ENCODE data around the gene CARNS1. TPM values are rescaled to one million over a fixed set of nuclear protein-coding genes. Genes with fewer than 3 reads are reported as not detected.

CARNS1 gene
- total RNA-seq, 1 donor from 2014 or later: 1.3 TPM

DNA sequence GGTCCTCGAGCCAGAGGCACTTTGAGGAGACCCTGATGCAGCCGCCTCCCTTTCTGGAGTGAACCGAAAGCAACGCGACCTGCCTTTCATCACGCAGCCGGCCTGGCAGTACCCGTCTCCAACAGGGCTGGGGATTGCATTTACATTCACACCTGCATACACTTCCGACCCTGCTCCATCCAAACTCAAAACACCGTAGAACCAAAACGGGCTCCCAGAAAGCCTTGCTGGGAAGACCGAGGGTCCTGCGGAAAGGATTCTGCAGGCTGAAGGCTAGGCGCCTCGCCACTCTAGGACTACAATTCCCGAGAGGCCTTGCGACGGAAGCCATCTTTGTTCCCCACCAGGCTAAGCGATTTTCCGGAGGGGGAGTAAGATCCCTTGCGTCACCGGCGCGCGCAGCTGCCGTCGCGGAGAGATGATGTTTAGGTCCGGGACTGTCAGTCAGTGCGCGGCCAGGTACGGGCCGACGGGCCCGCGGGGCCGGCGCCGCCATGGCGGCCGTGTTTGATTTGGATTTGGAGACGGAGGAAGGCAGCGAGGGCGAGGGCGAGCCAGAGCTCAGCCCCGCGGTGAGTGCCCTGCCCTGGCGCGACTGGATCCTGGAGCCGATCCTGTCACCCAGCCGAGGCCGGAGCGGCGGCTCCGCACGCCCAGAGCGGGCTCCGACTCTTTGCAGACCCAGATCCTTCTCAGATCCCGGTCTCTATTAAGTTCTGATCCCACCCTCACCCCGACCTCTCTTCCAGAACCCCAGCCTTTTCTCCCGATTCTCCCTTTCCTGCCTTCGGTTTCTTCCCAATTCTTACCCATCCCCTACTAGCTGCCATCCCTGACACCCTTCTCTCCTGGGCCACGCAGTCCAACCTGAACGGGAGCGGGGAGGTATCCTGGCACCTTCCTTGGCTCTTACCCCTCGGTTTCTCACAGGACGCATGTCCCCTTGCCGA, 12.8 kb downstream of the CARNS1 start, which contains the start of gene RPS6KB2:
Gene RPS6KB2, plus strand, starts transcription at position 443 of the 950 bp plus-strand sequence. Its CDS starts 52 bp downstream, at position 495.
- peak; percentile 99 for DNase-seq (ENCODE audit: low spot score)

DNA sequence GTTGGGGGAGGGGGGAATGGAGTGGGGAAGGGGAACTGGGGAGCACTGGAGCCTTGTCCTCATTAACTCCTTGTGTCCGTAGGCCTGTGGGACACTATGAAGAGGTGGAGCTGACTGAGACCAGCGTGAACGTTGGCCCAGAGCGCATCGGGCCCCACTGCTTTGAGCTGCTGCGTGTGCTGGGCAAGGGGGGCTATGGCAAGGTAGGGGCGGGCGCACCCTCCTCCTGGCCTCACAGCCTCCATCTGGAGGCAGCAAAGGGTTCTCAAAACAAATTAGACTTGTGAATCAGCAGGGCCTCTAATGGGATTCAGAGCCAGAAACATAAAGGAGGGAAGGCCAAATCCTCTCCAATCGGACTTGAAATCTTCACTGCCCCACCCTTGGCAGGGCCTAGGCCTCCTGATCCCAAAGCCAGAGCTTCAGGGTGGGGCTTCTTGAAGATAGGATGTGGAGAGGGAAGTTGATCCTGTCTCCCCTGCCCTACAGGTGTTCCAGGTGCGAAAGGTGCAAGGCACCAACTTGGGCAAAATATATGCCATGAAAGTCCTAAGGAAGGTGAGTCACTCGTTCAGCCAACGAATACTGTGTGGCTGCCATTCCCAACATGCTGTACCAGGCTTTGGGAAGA, 13.7 kb downstream of the CARNS1 start:
- DNase-seq (ENCODE audit: low spot score): no peak

DNA sequence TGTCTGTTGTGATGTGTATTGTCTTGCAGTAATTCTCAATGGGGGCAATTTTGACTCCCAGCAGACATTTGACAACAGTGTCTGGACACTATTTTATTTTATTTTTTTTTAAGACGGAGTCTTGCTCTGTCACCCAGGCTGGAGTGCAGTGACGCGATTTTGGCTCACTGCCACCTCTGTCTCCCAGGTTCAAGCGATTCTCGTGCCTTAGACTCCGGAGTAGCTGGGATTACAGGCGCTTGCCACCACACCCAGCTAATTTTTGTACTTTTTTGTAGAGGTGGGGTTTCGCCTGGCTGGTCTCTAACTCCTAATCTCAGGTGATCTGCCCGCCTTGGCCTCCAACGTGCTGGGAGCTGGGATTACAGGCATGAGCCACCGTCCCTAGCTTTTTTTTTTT, 14.2 kb downstream of the CARNS1 start:
- DNase-seq (ENCODE audit: low spot score): no peak

DNA sequence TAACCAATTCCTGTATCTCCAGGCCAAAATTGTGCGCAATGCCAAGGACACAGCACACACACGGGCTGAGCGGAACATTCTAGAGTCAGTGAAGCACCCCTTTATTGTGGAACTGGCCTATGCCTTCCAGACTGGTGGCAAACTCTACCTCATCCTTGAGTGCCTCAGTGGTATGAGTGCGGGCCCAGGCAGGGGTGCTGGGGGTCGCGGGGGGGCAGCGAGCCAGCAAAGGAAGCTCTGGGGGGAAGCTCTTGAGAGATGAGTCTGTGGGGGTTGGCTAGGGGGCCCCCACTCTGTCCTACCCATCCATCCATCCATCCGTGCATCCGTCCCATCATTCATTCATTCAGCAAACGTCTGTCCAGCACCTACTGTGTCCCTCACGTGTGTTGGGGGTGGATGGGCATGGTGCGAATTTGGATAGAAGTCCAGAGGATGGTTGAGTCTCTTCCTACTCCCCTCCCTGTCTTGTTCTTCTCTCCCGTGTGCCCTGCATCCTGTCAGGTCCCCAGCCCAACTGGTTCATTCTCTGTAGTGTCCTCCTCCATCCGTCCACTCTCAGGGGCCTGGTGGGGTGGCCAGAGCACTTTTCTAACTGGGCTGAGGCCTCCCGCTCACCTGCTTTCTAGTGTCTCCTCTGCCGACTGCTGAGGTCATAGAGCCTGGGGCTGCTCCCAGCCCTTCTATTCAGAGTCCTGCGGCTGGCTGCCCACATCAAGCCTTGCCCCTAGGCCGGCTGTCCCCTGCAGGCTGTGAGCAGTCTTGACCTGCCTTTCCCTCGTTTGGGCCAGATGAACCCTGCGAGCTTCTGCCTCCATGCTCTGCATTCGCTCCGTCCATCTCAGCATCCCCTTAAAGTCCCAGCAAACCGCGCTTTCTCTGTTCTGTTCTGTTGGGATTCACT, 16.1 kb downstream of the CARNS1 start:
- DNase-seq (ENCODE audit: low spot score): no peak

DNA sequence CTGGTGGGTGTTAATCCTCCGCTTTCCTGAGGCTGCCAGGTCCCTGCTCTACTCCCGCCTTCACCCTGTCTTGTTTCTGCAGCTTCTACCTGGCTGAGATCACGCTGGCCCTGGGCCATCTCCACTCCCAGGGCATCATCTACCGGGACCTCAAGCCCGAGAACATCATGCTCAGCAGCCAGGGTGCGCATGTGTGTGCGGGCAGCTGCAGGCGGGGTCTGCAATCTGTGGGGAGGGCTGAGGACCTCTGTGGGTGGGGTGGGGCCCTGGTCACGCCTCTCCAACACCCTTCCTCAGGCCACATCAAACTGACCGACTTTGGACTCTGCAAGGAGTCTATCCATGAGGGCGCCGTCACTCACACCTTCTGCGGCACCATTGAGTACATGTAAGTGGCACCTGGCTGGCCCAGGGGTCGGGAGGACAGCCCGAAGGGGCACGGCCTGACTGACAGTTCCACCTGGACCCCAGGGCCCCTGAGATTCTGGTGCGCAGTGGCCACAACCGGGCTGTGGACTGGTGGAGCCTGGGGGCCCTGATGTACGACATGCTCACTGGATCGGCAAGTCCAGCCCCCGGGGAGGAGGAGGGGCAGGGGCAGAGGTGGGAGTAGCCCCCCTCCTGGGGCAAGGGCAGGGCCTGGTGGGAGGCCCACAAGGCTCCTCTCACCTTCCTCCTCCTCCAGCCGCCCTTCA, 17.3 kb downstream of the CARNS1 start:
- no peak for DNase-seq (ENCODE audit: low spot score)

DNA sequence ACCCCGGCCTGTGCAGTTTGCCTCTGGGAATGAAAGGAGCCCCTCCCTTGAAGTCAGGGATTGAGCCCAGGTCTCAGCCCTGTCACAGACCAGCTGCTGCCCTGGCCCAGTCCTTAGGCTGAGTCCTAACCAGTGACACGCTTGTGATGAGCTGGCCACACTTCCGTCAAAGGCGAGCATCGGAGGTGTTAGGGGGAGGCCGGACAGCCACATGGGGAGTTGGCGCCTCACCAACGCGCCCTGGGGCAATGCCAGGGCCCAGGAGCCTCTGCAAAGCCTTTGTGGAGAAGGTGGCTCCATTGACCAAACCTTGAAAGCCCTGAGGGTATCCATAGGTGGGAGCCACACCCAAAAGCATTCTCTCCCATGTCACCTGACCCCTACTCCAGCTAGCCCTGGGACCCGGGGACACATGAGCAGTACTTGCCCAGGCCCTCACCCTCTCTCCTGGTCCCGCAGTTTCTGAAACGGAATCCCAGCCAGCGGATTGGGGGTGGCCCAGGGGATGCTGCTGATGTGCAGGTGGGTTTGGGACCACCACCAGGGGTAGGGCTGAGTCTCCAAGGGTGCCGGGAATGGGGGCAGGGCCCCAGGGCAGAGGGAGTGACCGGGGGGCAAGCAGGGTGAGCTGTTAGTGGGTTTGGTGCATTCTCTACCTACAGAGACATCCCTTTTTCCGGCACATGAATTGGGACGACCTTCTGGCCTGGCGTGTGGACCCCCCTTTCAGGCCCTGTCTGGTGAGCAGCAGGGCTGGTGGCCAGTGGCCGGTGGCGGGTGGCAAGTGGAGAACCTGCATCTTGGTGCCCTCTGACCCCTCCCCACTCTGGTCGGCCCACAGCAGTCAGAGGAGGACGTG, 18.3 kb downstream of the CARNS1 start:
- DNase-seq (ENCODE audit: low spot score): no peak

DNA sequence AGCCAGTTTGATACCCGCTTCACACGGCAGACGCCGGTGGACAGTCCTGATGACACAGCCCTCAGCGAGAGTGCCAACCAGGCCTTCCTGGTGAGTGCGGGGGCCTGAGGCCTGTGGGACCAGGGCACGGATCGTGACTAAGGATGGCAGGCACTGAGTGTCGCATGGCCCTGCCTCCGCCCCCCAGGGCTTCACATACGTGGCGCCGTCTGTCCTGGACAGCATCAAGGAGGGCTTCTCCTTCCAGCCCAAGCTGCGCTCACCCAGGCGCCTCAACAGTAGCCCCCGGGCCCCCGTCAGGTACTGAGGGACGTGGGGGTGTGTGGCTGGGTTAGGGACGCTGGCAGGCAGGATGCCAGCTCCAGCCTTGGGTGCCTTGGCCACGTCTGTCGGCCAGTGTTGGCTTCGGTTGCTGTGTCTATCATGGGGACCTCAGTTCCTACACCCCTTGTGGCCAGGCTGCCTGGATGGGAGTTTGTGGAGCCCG, 19.0 kb downstream of the CARNS1 start:
- DNase-seq (ENCODE audit: low spot score): no peak

DNA sequence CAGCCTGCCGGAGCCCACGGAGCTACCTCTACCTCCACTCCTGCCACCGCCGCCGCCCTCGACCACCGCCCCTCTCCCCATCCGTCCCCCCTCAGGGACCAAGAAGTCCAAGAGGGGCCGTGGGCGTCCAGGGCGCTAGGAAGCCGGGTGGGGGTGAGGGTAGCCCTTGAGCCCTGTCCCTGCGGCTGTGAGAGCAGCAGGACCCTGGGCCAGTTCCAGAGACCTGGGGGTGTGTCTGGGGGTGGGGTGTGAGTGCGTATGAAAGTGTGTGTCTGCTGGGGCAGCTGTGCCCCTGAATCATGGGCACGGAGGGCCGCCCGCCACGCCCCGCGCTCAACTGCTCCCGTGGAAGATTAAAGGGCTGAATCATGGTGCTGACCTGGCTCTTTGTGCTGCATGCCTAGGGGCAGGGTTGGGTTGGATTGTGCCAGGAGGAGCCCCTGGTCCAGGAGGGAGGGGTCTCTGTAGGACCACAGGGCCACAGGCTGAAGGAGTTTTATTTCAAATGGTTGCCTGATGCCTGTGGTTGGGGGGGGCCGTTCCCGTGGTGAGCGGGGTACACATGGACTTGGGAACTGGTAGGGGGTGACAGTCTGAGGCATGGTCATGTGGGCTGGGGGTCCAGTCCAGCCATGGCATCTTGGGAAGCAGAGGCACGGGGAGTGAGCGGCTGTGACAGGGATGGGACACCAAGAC, 19.7 kb downstream of the CARNS1 start:
- no peak for DNase-seq (ENCODE audit: low spot score)

DNA sequence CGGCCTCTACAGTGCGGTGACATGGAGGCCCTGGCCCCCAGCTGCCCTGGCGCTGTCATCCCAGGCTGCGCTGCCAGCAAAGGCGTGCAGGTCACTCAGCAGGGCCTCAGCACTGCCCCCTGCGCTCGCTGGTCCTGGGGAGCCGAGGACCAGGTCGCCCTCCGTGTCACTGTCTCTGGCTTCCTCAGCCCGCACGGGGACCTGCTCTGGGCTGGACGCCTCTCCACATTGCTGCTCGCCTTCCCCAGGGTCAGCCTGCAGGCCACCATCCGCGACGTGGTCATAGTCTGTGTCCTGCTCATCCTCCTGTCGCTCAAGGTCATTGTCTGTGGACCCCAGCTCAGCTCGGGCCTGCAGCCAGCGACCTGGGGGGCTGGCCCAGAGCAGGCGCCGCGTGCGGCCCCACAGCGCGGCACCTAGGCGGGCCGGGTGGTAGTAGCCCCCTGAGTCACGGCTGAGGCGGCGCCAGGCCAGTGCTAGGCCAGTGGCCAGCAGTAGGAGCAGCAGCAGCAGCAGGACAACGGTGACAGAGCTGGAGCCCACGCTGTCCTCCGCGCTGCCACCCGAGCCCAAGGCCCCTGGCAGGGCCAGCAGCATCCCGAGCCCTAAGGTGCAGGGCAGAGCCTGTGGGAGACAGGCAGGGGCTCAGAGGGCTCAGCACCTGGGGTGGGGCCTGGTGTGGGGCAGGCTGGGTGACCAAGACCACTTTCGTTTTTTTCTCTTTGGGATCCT, 20.4 kb downstream of the CARNS1 start:
- no peak for DNase-seq (ENCODE audit: low spot score)

DNA sequence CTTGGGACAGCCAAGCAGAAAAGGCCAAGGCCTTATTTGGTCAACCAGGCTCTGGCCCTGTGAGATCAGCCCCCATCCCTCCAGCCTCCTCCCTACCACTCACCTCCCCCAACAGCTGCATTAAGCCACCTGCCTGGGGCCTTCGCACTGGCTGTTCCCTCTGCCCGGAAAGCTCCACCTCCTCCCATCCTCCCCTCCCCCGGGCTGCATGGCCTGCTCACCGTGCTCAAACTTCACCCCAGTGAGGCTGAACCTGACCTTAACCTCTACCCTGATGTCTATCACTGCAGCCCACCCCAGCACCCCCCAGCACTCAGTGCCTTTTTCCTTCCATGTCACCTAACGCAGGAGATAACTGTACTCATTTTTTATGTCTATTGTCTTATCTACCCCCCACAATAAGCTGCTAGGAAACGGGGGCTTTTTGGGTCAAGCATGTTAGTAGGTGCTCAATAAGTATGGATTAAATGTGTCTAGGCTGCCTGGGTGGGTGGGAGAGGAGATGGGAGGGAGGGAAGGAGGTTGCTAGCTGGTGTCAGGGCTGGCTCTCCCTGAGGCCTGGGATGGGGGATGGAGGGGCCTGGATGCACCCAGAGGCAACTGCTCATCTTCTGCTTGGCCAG, 21.1 kb downstream of the CARNS1 start:
- DNase-seq (ENCODE audit: low spot score): no peak

DNA sequence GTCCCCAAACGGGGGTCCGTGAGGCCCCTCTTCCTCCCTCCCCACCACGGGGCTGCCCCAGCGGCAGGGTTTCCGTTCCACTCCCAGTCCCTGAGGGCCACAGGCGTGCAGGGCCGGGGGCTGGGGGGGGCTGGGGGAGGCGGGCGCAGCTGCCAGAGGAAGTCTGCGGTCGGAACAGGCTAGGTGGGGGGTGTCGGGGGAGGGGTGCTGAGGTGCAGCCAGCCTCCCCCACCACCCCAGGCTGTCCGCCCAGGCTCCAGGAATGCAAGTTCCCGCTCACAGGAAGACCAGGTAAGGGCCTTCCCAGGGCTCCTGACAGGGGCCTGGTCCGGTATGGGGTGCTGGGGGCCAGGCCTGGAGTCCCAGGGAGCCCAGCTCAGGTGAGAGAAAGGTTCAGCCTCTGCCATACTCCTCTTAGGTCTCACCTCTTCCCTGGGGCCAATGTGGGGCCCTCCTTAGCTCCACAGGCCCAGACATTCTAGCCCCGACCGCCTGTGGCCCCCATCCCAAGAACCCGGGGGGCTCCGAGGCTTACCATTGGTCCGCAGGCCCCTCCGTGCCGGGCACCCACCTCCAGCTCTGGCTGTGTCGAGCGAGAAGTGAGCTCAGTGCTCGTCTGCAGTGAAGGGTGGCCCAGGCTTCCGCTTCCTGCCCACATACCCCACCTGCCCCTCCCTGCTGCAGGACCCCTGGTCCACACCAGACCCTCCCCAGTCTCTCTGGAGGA, 21.8 kb downstream of the CARNS1 start, which contains the start of gene PTPRCAP:
Gene PTPRCAP, minus strand, starts transcription at position 601 of the 727 bp plus-strand sequence. Its CDS starts 63 bp downstream, at position 538.
- no peak for DNase-seq (ENCODE audit: low spot score)

DNA sequence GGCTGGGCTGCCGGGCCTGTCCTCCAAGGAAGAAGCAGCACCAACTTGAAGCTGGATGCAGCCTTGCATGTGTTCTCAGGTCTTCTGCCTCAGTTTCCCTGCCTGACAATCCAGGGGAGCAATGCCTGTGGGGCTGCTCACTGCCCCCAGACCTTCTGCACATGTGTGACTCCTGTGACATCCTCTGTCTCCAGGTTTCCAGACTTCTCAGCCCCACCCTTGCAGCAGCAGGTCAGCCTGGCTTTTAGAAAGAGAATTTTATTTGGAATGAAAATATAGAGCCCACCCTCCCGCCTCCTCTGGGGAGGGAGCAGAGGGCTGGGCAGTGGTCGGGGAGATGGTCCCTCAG, 22.3 kb downstream of the CARNS1 start:
- DNase-seq (ENCODE audit: low spot score): no peak

DNA sequence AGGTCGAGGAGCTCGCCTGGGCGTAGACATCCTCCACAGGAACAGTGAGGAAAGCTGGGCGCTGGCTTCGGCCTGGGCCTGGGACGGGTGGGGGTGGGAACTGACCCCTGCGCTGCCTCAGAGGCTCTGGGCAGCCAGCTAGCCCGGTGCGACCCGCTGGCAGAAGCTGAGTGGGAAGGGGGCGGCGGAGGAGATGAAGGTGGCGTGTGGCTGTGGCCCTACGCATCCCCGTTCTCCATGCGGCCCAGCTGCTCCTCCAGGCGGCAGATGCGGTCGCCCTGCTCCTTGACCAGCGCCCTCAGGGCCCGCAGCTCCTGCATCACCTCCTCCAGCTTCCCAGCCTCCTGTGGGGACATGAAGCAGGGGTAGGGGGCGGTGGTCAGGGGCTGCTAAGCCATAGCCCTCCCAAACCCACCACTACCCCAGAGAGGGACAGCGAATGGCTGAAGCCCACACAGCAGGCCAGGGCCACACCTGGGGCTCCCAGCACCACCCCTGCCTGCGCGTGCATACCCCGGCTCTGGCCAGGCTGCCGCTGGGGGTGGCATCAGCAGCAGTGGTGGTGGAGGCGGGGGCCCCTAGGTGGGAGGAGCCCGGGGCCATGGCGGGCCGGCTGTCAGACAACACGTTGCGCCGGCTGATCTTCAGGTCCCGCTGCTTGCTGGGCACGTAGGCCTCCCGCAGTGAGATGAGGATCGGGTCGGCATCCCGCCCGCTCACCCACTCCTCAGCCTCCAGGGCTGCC, 22.9 kb downstream of the CARNS1 start:
- no peak for DNase-seq (ENCODE audit: low spot score)

DNA sequence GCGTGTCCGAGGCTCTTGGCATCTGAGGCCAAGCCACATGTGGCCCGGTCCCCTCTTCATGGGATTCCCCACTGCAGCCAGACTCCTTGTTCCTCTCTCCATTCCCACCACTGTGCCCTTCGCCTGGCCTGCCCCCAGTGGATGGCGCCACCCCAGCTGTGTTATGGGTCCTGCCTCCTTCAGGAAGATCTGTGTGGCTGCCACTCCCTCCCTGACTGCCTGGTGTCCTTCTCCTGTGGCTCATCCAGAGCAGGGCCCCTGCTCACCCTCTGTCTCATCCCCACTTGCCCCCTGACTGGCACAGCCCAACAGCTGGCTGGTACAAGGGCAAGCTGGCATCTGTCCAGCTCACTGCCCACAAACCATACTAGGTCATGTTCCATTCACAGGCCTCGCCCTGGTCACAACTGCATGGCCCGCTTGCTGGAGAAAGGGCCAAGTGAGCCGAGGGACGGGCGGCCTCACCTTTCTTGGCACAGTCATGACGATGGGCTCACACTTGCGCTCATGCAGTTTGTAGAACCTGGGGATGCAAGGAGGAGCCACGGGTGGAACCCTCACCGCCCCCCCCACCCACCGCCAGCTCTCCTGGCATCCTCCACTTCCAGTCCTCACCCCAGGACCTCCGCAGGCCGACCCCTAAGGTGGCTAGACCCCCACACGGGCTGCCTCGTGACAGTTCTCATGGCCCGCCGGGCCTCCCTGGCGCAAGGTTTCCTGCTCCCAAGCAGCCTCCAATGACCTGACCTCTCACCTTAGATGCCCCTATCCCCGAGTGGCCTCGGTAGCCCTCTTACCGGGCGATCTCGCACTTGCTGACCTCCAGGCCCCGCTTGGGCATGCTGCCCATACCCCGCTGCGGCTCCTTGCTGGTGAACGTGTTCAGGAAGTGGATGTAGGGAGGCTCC, 24.1 kb downstream of the CARNS1 start:
- DNase-seq (ENCODE audit: low spot score): no peak

DNA sequence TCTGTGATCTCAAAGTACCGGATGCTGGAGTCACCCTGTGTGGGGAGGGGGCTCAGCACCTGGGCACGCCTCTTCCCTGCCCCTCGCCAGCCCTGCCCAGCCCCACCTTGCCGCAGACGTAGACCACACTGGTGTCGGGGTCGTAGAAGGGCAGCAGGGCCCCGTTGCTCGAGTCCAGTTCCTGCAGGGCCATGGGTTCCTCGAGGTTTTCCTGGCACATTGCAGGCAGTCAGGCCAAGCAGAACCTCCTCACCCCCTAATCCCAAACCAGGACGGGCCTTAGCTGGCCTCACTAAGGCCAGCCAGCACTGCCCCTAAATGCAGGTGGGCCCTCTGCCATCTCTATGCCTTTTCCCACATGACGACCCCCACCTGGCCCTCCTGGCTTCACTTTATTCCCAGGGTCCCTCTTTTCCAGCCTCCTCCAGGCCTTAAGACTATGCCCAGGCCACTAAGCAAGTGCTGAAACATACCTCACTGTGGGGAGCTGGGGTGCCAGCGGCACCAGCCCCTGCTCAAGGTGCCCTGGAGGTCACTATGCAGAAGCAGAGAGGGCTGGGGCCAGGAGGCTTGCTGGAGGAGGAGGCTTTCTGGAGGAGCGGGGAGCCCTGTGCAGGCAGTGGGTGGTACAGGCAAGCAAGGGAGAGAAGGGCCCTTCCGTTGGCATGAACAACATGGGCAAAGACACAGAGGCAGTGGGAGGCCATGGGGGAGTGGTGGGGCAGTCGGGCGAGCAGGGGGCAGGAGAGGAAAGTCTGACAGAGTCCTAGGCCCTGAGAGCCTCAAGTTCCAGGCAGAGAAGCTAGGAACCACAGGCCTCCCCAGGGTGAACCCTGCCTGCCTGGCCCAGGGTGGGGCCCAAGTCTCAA, 25.0 kb downstream of the CARNS1 start:
- no peak for DNase-seq (ENCODE audit: low spot score)
